Left ventricle myocardium inferior (tissue), 1 donor: ENCODE results near the gene GPATCH1. TPM values are rescaled to one million over a fixed set of nuclear protein-coding genes. Genes with fewer than 3 reads are reported as not detected.

Experiments
- DNase-seq: peaks from one replicate; pipeline ENCODE4 v3.0.0-alpha.2; 2020
- H3K27ac ChIP-seq: fragments of 200-600 bp; replicated peaks from 2 replicates; pipeline ENCODE4 v1.8.0; 2021
- H3K27me3 ChIP-seq: fragments of 200-600 bp; 2 replicates; pipeline ENCODE4 v1.8.0; 2021; ENCODE audit warnings: low read depth
- H3K36me3 ChIP-seq: fragments of 200-600 bp; 2 replicates; pipeline ENCODE4 v1.8.0; 2021
- H3K4me1 ChIP-seq: fragments of 200-600 bp; 2 replicates; pipeline ENCODE4 v1.8.0; 2021
- H3K4me3 ChIP-seq: fragments of 200-600 bp; 2 replicates; pipeline ENCODE4 v1.8.0; 2021; ENCODE audit warnings: mild to moderate bottlenecking, moderate library complexity
- H3K9me3 ChIP-seq: fragments of 200-600 bp; replicated peaks from 2 replicates; pipeline ENCODE4 v1.8.0; 2021
- CTCF ChIP-seq: fragments of 200-600 bp; IDR thresholded peaks from 2 replicates; pipeline ENCODE4 v1.8.0; 2021; ENCODE audit warnings: antibody characterized with exemption, mild to moderate bottlenecking, borderline replicate concordance
- intact Hi-C: fragments of 100-400 bp; cut with micrococcal nuclease; formaldehyde crosslinking; loops from one replicate; pipeline ENCODE4 v1.11.0; 2022
- total RNA-seq: library from RNA; stranded (reverse); fragmentation: NEBNext Ultra II Directional; extraction: Animal tissue kit (Norgen Biotek cat#: 25700); gene quantifications from one replicate; pipeline ENCODE4 v1.2.1, GENCODE V29; 2021
- donor health status: DM: no; HTN: yes; CAD: no; lungs with severe emphysema.

The GPATCH1 gene
- total RNA-seq, 1 donor from 2014 or later, result 6.2 TPM

- intact Hi-C loops, result no loop called here
- H3K9me3 ChIP-seq, result no peaks in the 10 kb centered on the region
- H3K27ac ChIP-seq, result no peak within 1 kb of the TSS
- no peak for DNase-seq
- H3K4me1 ChIP-seq, result no peaks in the 10 kb centered on the region
- H3K36me3 ChIP-seq, result peaks cover 38% of the 10 kb centered on the region
- TF ChIP-seq CTCF, result no peak
- no peak within 1 kb of the TSS for H3K4me3 ChIP-seq
- peaks cover 33% of the 10 kb centered on the region for H3K27me3 ChIP-seq
Measured at GRCh38 chr19:33132021-33132420, 51.0 kb downstream of the GPATCH1 start, which contains the start of gene WDR88. Gene WDR88, plus strand, starts transcription at chr19:33132114. Its CDS starts 56 bp downstream, at chr19:33132170.

GRCh38 chr19:33132425-33132824 lies 51.4 kb downstream of the GPATCH1 start:
- H3K4me3 ChIP-seq, result no peak overlapping the region
- intact Hi-C loops, result no loop called here
- no peak overlapping the region for H3K27ac ChIP-seq
- H3K4me1 ChIP-seq, result no peaks in the 10 kb centered on the region
- TF ChIP-seq CTCF, result no peak
- peaks cover 38% of the 10 kb centered on the region for H3K27me3 ChIP-seq
- H3K36me3 ChIP-seq, result peaks cover 34% of the 10 kb centered on the region
- H3K9me3 ChIP-seq, result no peaks in the 10 kb centered on the region
- no peak for DNase-seq

GRCh38 chr19:33133438-33134031 lies 52.6 kb downstream of the GPATCH1 start:
- no peak for TF ChIP-seq CTCF
- Histone ChIP-seq H3K36me3 (peaks cover 22% of the 10 kb centered on the region), H3K27me3 (peaks cover 47% of the 10 kb centered on the region), H3K9me3 (no peaks in the 10 kb centered on the region), H3K4me3 (no peak overlapping the region), H3K4me1 (no peaks in the 10 kb centered on the region), H3K27ac (no peak overlapping the region)
- intact Hi-C loops, result no loop called here
- no peak for DNase-seq

- DNase-seq, result no peak
- intact Hi-C loops, result no loop called here
- Histone ChIP-seq H3K4me1 (no peaks in the 10 kb centered on the region), H3K27ac (no peak overlapping the region), H3K36me3 (peaks cover 13% of the 10 kb centered on the region), H3K9me3 (no peaks in the 10 kb centered on the region), H3K4me3 (no peak overlapping the region), H3K27me3 (peaks cover 47% of the 10 kb centered on the region)
- no peak for TF ChIP-seq CTCF
Measured at GRCh38 chr19:33134571-33135041, 53.6 kb downstream of the GPATCH1 start.

GRCh38 chr19:33139165-33139564 lies 58.2 kb downstream of the GPATCH1 start:
- intact Hi-C loops, result no loop called here
- Histone ChIP-seq H3K27me3 (peaks cover 55% of the 10 kb centered on the region), H3K9me3 (no peaks in the 10 kb centered on the region), H3K4me1 (peaks cover 6% of the 10 kb centered on the region), H3K27ac (no peak overlapping the region), H3K4me3 (no peak overlapping the region), H3K36me3 (no peaks in the 10 kb centered on the region)
- no peak for TF ChIP-seq CTCF
- no peak for DNase-seq
